A549 (cell line): ENCODE results near the gene KSR1.

ENCODE experiments used
- CBX2 ChIP-seq: fragments of 200-600 bp; sonication (generic); IDR thresholded peaks from 2 replicates; pipeline ENCODE4 v1.6.1; 2016; ENCODE audit warnings: low read depth, mild to moderate bottlenecking, borderline replicate concordance
- CEBPB ChIP-seq, 2 experiments: fragments of >200 bp in 1 of 2; sonication (Bioruptor Twin) in 1 of 2; formaldehyde crosslinking in 1 of 2; IDR thresholded peaks; 2 replicates each; pipeline ENCODE4 v1.6.1; 2012 to 2016
- EP300 ChIP-seq, 2 experiments: fragments of >200 bp; sonication (Bioruptor Twin); formaldehyde crosslinking; IDR thresholded peaks; 2 replicates in 1 of 2; 3 replicates in 1 of 2; pipeline ENCODE4 v1.6.1; 2016 to 2017
- ESRRA ChIP-seq: fragments of 150-350 bp; IDR thresholded peaks from 2 replicates; pipeline ENCODE4 v1.6.1; 2014; ENCODE audit warnings: mild to moderate bottlenecking, low read length, borderline replicate concordance
- MAZ ChIP-seq: fragments of 150-350 bp; IDR thresholded peaks from 2 replicates; pipeline ENCODE4 v1.6.1; 2014; ENCODE audit warnings: antibody characterized with exemption, low read depth, low read length, borderline replicate concordance
- POLR2A ChIP-seq: IDR thresholded peaks from 2 replicates; pipeline ENCODE4 v1.6.1; 2012; ENCODE audit warnings: mild to moderate bottlenecking, low read length
- RAD21 ChIP-seq, 2 experiments: fragments of >200 bp in 1 of 2; sonication (Bioruptor Twin) in 1 of 2; formaldehyde crosslinking in 1 of 2; IDR thresholded peaks in 1 of 2; conservative IDR thresholded peaks in 1 of 2; 2 replicates in 1 of 2; 3 replicates in 1 of 2; pipeline ENCODE4 v1.6.1; 2012 to 2018; ENCODE audit warnings: inconsistent platforms in 1 of 2
- RARB ChIP-seq: fragments of 250-450 bp; sonication (Bioruptor Pico); IDR thresholded peaks from 2 replicates; pipeline ENCODE4 v1.8.0; 2021; ENCODE audit warnings: mild to moderate bottlenecking, moderate library complexity
- RCOR1 ChIP-seq: fragments of 150-350 bp; IDR thresholded peaks from 2 replicates; pipeline ENCODE4 v1.6.1; 2014; ENCODE audit warnings: antibody characterized with exemption, low read length, low read depth
- SMC3 ChIP-seq: fragments of >200 bp; sonication (Bioruptor Twin); formaldehyde crosslinking; IDR thresholded peaks from 3 replicates; pipeline ENCODE4 v1.6.1; 2018; ENCODE audit warnings: inconsistent platforms
- TF ChIP-seq, protein P1 (sequence below): fragments of >200 bp; sonication (Bioruptor Twin); formaldehyde crosslinking; IDR thresholded peaks from 3 replicates; pipeline ENCODE4 v1.5.1; 2016
- TF ChIP-seq, protein P2 (sequence below): fragments of 450-650 bp; IDR thresholded peaks from 2 replicates; pipeline ENCODE4 v1.6.1; 2014; ENCODE audit warnings: antibody characterized with exemption

DNA sequence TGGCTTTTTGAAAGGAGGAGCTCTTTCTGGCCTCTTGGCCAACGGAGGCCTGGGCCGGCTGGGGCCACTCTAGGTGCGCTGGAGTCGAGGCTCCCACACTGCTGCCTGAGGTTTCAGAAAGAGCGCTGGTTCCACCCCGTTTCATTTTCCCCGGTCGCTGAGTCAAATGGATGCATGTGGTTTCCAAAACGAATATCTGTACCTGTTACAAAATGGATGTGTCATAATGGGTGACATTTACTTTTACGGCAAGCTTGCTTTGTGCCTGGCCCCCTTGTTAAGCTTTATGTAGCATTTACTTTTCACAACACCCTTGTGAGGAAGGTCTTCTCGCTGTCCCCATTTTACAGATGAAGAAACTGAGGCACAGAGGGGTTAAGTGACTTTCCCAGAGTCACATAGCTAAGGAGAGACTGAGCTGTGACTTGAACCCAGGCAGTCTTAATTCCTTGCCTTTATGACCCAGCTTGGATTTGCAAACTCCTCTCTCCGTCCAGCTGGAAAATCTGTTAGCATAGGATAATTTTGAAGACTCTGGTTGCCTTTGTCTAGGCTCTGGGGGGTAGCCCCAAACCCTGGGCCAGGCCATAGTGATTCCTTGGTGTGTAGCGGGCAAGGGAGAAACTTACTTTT lies 10.6 kb downstream of the KSR1 start:
- no peak for TF ChIP-seq MAZ
- TF ChIP-seq SMC3, result no peak
- TF ChIP-seq RAD21 (conservative IDR thresholded peaks at IDR 0.05 in 1 of 2, IDR thresholded peaks at IDR 0.05 in 1 of 2), result no peak
- TF ChIP-seq, protein P1, sequence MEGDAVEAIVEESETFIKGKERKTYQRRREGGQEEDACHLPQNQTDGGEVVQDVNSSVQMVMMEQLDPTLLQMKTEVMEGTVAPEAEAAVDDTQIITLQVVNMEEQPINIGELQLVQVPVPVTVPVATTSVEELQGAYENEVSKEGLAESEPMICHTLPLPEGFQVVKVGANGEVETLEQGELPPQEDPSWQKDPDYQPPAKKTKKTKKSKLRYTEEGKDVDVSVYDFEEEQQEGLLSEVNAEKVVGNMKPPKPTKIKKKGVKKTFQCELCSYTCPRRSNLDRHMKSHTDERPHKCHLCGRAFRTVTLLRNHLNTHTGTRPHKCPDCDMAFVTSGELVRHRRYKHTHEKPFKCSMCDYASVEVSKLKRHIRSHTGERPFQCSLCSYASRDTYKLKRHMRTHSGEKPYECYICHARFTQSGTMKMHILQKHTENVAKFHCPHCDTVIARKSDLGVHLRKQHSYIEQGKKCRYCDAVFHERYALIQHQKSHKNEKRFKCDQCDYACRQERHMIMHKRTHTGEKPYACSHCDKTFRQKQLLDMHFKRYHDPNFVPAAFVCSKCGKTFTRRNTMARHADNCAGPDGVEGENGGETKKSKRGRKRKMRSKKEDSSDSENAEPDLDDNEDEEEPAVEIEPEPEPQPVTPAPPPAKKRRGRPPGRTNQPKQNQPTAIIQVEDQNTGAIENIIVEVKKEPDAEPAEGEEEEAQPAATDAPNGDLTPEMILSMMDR, result no peak
- no peak for TF ChIP-seq ESRRA
- no peak for TF ChIP-seq RARB
- TF ChIP-seq, protein P2, sequence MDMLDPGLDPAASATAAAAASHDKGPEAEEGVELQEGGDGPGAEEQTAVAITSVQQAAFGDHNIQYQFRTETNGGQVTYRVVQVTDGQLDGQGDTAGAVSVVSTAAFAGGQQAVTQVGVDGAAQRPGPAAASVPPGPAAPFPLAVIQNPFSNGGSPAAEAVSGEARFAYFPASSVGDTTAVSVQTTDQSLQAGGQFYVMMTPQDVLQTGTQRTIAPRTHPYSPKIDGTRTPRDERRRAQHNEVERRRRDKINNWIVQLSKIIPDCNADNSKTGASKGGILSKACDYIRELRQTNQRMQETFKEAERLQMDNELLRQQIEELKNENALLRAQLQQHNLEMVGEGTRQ, result no peak
- no peak for TF ChIP-seq RCOR1
- no peak for TF ChIP-seq CBX2
- no peak for TF ChIP-seq EP300 (IDR thresholded peaks at IDR 0.05)
- TF ChIP-seq CEBPB (IDR thresholded peaks at IDR 0.05), result no peak
- no peak for TF ChIP-seq POLR2A
